B cell (primary cell): Measurements from ENCODE around the gene LEMD3. TPM values are rescaled to one million over a fixed set of nuclear protein-coding genes. Genes with fewer than 3 reads are reported as not detected.

Experiments used
- ATAC-seq: fragments of 200-7000 bp; cut with Tn5 transposase; one replicate; pipeline ENCODE4 v1.10.0; 2021; ENCODE audit warnings: low read depth, mild to moderate bottlenecking, moderate number of reproducible peaks, moderate library complexity
- CTCF ChIA-PET: fragments of 350-600 bp; sonication (Branson Sonifier 250); formaldehyde crosslinking; loops from one replicate; lab custom pipeline; 2021; ENCODE audit warnings: antibody characterized with exemption, inconsistent platforms; lab: Charles Lee
- POLR2A ChIA-PET: fragments of 350-600 bp; sonication (Branson Sonifier 250); formaldehyde crosslinking; loops from one replicate; lab custom pipeline; 2021; ENCODE audit warnings: antibody characterized with exemption; lab: Charles Lee
- DNase-seq: peaks from one replicate; pipeline ENCODE4 v3.0.0; 2013
- H2AFZ ChIP-seq: 2 replicates; pipeline ENCODE4 v1.6.1; 2012; ENCODE audit warnings: mild to moderate bottlenecking, low read depth, low read length; ENCODE audit not compliant: insufficient read depth, poor library complexity, severe bottlenecking
- H3K27ac ChIP-seq, 2 donors: 1 replicate in 1 of 2; 2 replicates in 1 of 2; pipeline ENCODE4 v1.5.1; 2012 to 2013; ENCODE audit warnings: low read length in 2 of 2, mild to moderate bottlenecking in 2 of 2, moderate library complexity in 1 of 2
- H3K27me3 ChIP-seq, 4 experiments: fragments of 200-600 bp in 1 of 4; sonication (generic) in 1 of 4; replicated peaks in 1 of 4; 1 replicate in 2 of 4; 2 replicates in 2 of 4; pipeline versions ENCODE4 v1.6.1 to v1.7.0; 2013 to 2016; ENCODE audit warnings: low read length in 3 of 4, mild to moderate bottlenecking in 2 of 4, mixed read lengths in 1 of 4, moderate library complexity in 1 of 4; ENCODE audit not compliant: insufficient read depth in 4 of 4, control insufficient read depth in 3 of 4; ENCODE audit errors: control extremely low read depth in 1 of 4
- H3K36me3 ChIP-seq, 2 experiments: replicated peaks in 1 of 2; 1 replicate in 1 of 2; 2 replicates in 1 of 2; pipeline versions ENCODE4 v1.6.1 to v1.7.1; 2013; ENCODE audit warnings: low read length in 1 of 2; ENCODE audit not compliant: insufficient read depth in 2 of 2, control insufficient read depth in 1 of 2; ENCODE audit errors: control extremely low read depth in 1 of 2, extremely low read depth in 1 of 2
- H3K4me1 ChIP-seq, 2 donors: fragments of 200-600 bp in 1 of 2; sonication (generic) in 1 of 2; 1 replicate in 1 of 2; 2 replicates in 1 of 2; pipeline versions ENCODE4 v1.5.1 to v1.6.1; 2013 to 2017; ENCODE audit warnings: low read length in 2 of 2; ENCODE audit not compliant: control insufficient read depth in 2 of 2, insufficient read depth in 2 of 2
- H3K4me2 ChIP-seq: replicated peaks from 2 replicates; pipeline ENCODE3; 2012; ENCODE audit warnings: mild to moderate bottlenecking, low read depth, low read length; ENCODE audit not compliant: poor library complexity, severe bottlenecking
- H3K4me3 ChIP-seq, 5 experiments: fragments of 200-600 bp in 1 of 5; sonication (generic) in 1 of 5; 1 replicate in 3 of 5; 2 replicates in 2 of 5; pipeline versions ENCODE4 v1.5.1 to v1.7.0; 2011 to 2016; ENCODE audit warnings: low read length in 4 of 5, mild to moderate bottlenecking in 4 of 5, low read depth in 2 of 5, control low read depth in 1 of 5, moderate library complexity in 1 of 5; ENCODE audit not compliant: insufficient read depth in 1 of 5; ENCODE audit errors: control extremely low read depth in 1 of 5, extremely low read depth in 1 of 5
- H3K79me2 ChIP-seq: fragments of 200-600 bp; sonication (generic); one replicate; pipeline ENCODE4 v1.6.0; 2016; ENCODE audit warnings: low read length; ENCODE audit not compliant: control insufficient read depth, insufficient read depth
- H3K9ac ChIP-seq: fragments of 200-600 bp; sonication (generic); 2 replicates; pipeline ENCODE4 v1.6.1; 2017; ENCODE audit warnings: mild to moderate bottlenecking, low read length, moderate library complexity
- H3K9me3 ChIP-seq, 3 donors: one replicate each; pipeline versions ENCODE4 v1.6.1 to v1.7.1; 2013; ENCODE audit warnings: low read length in 2 of 3; ENCODE audit not compliant: control insufficient read depth in 2 of 3, insufficient read depth in 1 of 3; ENCODE audit errors: control extremely low read depth in 1 of 3
- H4K20me1 ChIP-seq: 2 replicates; pipeline ENCODE4 v1.6.0; 2012; ENCODE audit warnings: mild to moderate bottlenecking, low read length; ENCODE audit not compliant: insufficient read depth, control insufficient read depth, poor library complexity, severe bottlenecking
- H3K27ac Mint-ChIP-seq: one replicate; pipeline ENCODE4 v1.8.0; 2021; ENCODE audit warnings: mixed read lengths
- H3K27me3 Mint-ChIP-seq: one replicate; pipeline ENCODE4 v1.8.0; 2021; ENCODE audit warnings: mixed read lengths
- H3K4me1 Mint-ChIP-seq: one replicate; pipeline ENCODE4 v1.8.0; 2021; ENCODE audit warnings: mixed read lengths
- H3K4me3 Mint-ChIP-seq: one replicate; pipeline ENCODE4 v1.8.0; 2021; ENCODE audit warnings: mixed read lengths
- H3K9me3 Mint-ChIP-seq: one replicate; pipeline ENCODE4 v1.8.0; 2022; ENCODE audit warnings: mixed read lengths; ENCODE audit not compliant: insufficient read depth
- EZH2 ChIP-seq: IDR thresholded peaks from 2 replicates; pipeline ENCODE4 v1.6.1; 2012; ENCODE audit warnings: borderline replicate concordance, low read depth, mild to moderate bottlenecking, moderate library complexity, low read length; ENCODE audit not compliant: insufficient read depth, poor library complexity, severe bottlenecking
- WGBS: methylation state at CpG from one replicate; pipeline ENCODE4 v1.1.5; 2013; ENCODE audit warnings: missing lambda C conversion rate; ENCODE audit not compliant: insufficient coverage; 5-methylcytosine and 5-hydroxymethylcytosine counted together
- intact Hi-C: fragments of 100-400 bp; cut with micrococcal nuclease; formaldehyde crosslinking; loops from one replicate; pipeline ENCODE4 v1.10.0; 2022
- polyA plus RNA-seq: library from polyadenylated mRNA; depleted of rRNA; stranded (reverse); fragments of >200 nt; gene quantifications from 2 replicates; pipeline ENCODE4 v1.2.3, GENCODE V29; 2012
- total RNA-seq, 2 donors: library from RNA; stranded (reverse); fragments of 120-200 nt in 1 of 2; gene quantifications; 1 replicate in 1 of 2; 2 replicates in 1 of 2; pipeline versions ENCODE4 v1.2.3 to v1.2.4, GENCODE V29; 2013 to 2022
- TF ChIP-seq, protein P1 (sequence below): fragments of 200-600 bp; IDR thresholded peaks from one replicate; pipeline ENCODE4 v1.8.0; 2022; ENCODE audit warnings: antibody characterized with exemption, mild to moderate bottlenecking

Gene LEMD3
- total and polyA plus RNA-seq, 2 donors (not counting 1 experiment from before 2014, with no cell fraction given) = 19.4 to 71.8 TPM

DNA sequence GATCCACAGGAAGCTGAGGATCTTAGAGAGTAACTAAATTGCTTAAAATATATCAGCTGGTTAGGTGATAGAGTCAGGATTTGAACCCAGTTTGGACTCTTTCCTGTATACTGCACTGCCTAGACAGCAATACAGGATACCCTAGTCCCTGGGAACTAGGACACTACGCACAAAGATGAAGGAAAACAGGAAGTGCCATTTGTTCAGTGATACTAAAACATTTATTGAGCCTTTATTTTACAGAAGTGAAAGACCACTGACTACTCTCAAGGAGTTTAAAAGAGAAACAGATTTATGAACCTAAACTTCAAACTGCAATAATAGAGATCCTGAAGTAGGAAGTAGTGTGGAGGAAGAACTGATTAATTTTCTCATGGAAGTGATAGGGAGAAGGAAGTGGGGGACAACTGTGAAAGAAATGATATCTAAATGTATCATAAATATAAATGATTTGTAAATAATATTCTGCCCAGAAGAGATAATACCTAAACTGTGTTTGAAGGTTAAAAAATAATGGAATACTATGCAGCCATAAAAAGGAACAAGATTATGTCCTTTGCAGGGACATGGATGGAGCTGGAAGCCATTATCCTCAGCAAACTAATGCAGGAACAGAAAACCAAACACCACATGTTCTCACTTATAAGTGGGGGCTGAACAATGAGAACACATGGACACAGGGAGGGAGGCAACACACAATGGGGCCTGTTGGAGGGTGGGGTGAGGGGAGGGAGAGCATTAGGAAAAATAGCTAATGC lies 127.3 kb downstream of the LEMD3 start:
- no peak for ATAC-seq
- H3K27ac ChIP-seq = no peak overlapping the region
- H3K4me2 ChIP-seq = no peak overlapping the region
- no peak overlapping the region for H3K4me3 ChIP-seq
- WGBS = no CpG with 5 or more reads among the region's 1 CpG
- intact Hi-C loops = no loop called here
- H3K4me3 Mint-ChIP-seq = no peak overlapping the region
- POLR2A ChIA-PET = no interaction called here
- no peaks in the 10 kb centered on the region for H3K79me2 ChIP-seq
- H3K4me1 ChIP-seq = no peaks in the 10 kb centered on the region
- H4K20me1 ChIP-seq = no peaks in the 10 kb centered on the region
- no peaks in the 10 kb centered on the region for H3K9me3 ChIP-seq
- no peak for DNase-seq
- CTCF ChIA-PET = no interaction called here
- H3K9me3 Mint-ChIP-seq = peaks cover 1% of the 10 kb centered on the region
- H2AFZ ChIP-seq = no peak overlapping the region
- no peaks in the 10 kb centered on the region for H3K4me1 Mint-ChIP-seq
- no peaks in the 10 kb centered on the region for H3K36me3 ChIP-seq
- no peak overlapping the region for H3K9ac ChIP-seq
- H3K27me3 Mint-ChIP-seq = peaks cover 17% of the 10 kb centered on the region
- no peak for TF ChIP-seq EZH2
- TF ChIP-seq, protein P1, sequence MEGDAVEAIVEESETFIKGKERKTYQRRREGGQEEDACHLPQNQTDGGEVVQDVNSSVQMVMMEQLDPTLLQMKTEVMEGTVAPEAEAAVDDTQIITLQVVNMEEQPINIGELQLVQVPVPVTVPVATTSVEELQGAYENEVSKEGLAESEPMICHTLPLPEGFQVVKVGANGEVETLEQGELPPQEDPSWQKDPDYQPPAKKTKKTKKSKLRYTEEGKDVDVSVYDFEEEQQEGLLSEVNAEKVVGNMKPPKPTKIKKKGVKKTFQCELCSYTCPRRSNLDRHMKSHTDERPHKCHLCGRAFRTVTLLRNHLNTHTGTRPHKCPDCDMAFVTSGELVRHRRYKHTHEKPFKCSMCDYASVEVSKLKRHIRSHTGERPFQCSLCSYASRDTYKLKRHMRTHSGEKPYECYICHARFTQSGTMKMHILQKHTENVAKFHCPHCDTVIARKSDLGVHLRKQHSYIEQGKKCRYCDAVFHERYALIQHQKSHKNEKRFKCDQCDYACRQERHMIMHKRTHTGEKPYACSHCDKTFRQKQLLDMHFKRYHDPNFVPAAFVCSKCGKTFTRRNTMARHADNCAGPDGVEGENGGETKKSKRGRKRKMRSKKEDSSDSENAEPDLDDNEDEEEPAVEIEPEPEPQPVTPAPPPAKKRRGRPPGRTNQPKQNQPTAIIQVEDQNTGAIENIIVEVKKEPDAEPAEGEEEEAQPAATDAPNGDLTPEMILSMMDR = no peak
- H3K27ac Mint-ChIP-seq = no peak overlapping the region
- no peaks in the 10 kb centered on the region for H3K27me3 ChIP-seq

Other genes starting within 250 kb of the LEMD3 start
- not detected in 2 replicates for gene WIF1, start 48.3 kb upstream of the LEMD3 start, total RNA-seq
- gene WIF1, start 48.3 kb upstream of the LEMD3 start, polyA plus RNA-seq = not detected in 2 replicates
- not detected in 2 replicates for gene MSRB3, start 109.1 kb downstream of the LEMD3 start, total RNA-seq
- not detected in 2 replicates for gene MSRB3, start 109.1 kb downstream of the LEMD3 start, polyA plus RNA-seq